BJ (cell line): ENCODE measurements around the gene TPRN. TPM values are rescaled to one million over a fixed set of nuclear protein-coding genes. Genes with fewer than 3 reads are reported as not detected.

Experiments used
- CTCF ChIA-PET: fragments of 350-600 bp; formaldehyde crosslinking; extraction: SDS; loops from one replicate; lab custom pipeline; 2021; ENCODE audit warnings: antibody characterized with exemption, inconsistent platforms; lab: Yijun Ruan, JAX
- POLR2A ChIA-PET: fragments of 300-600 bp; sonication (Branson Sonifier 250); formaldehyde crosslinking; extraction: SDS; loops from one replicate; lab custom pipeline; 2021; ENCODE audit warnings: antibody characterized with exemption; lab: Charles Lee
- DNase-seq: peaks from one replicate; pipeline ENCODE4 v3.0.0-alpha.2; 2011; ENCODE audit warnings: low read depth
- H3K27me3 ChIP-seq: 2 replicates; pipeline ENCODE4 v1.6.0; 2011; ENCODE audit warnings: low read length; ENCODE audit not compliant: control insufficient read depth, insufficient read depth
- H3K36me3 ChIP-seq: 2 replicates; pipeline ENCODE4 v1.5.1; 2011; ENCODE audit warnings: low read length; ENCODE audit not compliant: control insufficient read depth, insufficient read depth
- H3K4me3 ChIP-seq: 2 replicates; pipeline ENCODE4 v1.5.1; 2011; ENCODE audit warnings: low read depth, mild to moderate bottlenecking, control low read depth, low read length
- CTCF ChIP-seq: IDR thresholded peaks from 2 replicates; pipeline ENCODE4 v1.5.1; 2011; ENCODE audit warnings: low read depth, mild to moderate bottlenecking, control low read depth, inconsistent platforms, low read length, moderate library complexity; ENCODE audit not compliant: insufficient read depth
- polyA plus RNA-seq: library from polyadenylated mRNA; depleted of rRNA; stranded (reverse); fragments of >200 nt; gene quantifications from 2 replicates; pipeline ENCODE4 v1.2.3, GENCODE V29; 2011

TPRN gene
- polyA plus RNA-seq, 1 experiment, result 3.5 TPM

- CTCF ChIA-PET, result interaction anchor here (0.5 to 1.0 kb wide), 2 partner anchors 21 to 146 kb away, joined by 3 read pairs; no protein-coding TSS in a partner anchor
- no peak for DNase-seq
- POLR2A ChIA-PET, result no interaction called here
- TF ChIP-seq CTCF, result no peak
- Histone ChIP-seq H3K4me3 (no peak overlapping the region), H3K36me3 (no peaks in the 10 kb centered on the region; the same call in 1 of the 2 replicates), H3K27me3 (no peaks in the 10 kb centered on the region)
Observed at GRCh38 chr9:137198051-137198901, 2.3 kb downstream of the TPRN start.

DNA sequence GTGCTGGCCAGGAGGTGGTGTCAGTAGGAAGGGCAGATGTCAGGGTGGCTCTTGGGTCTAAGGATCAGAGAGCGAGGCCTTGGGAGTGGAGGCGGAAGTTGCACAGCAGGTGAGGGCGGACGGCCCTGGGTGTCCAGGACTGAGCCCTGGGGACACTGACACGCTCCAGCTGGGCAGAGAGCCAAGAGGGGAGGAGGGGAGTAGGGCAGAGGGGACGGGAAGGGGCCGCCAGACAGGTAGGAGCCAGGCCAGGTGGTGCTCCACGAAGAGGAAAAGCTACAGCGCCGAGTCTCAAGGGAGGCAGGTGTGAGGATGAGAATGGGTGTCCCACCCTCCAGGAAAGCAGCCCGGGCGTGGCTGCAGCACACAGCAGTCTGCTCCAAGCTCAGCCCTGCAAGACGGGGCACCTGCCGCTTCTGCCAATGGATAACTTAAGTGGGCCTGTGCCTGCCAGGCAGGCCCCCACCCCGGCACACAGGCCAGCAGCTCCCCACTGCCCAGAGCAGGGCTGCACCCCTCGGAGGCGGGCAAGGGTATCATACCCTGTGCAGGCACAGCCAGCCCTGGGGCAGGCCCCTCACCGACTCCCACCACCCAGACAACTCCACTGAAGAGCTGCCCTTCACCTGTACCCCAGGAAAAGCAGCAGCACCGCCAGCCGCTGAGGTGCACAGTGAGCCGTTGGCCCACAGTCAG lies 4.9 kb downstream of the TPRN start:
- no peak for TF ChIP-seq CTCF
- DNase-seq, result no peak
- H3K4me3 ChIP-seq, result no peak overlapping the region
- ChIA-PET POLR2A (no interaction called here), CTCF (interaction anchor here (1.1 kb wide), 1 partner anchor 32 kb away, joined by 3 read pairs; the partner anchor contains the start of gene RNF224)
- no peaks in the 10 kb centered on the region for H3K27me3 ChIP-seq
- H3K36me3 ChIP-seq, result peaks cover 10% of the 10 kb centered on the region

- Histone ChIP-seq H3K4me3 (no peak overlapping the region), H3K36me3 (peaks cover 18% of the 10 kb centered on the region), H3K27me3 (no peaks in the 10 kb centered on the region)
- ChIA-PET POLR2A (no interaction called here), CTCF (interaction anchor here (1.1 kb wide), 1 partner anchor 33 kb away, joined by 3 read pairs; the partner anchor contains the start of gene RNF224)
- no peak for DNase-seq
- TF ChIP-seq CTCF, result no peak
Observed at GRCh38 chr9:137194909-137195308, 5.6 kb downstream of the TPRN start.

DNA sequence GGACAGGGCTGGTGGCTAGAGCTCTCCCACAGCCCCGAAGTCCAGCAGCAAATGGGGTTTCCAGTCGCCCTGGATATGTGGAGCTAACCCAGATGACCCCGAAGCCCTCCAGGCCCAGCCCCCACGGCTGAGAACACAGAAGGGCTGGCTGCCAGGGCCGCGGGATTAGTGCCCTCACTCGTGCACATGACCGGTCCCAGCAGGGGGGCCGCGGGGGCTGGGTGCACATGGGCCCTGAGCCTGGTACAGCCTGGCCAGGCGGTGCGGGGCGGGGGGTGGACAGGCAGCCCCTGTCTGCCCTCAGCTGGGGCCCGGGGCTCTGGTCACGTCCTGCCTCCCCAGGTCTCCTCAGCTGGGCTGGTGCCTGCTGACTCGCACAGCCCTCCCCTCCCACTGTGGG lies 6.2 kb downstream of the TPRN start:
- Histone ChIP-seq H3K4me3 (no peak overlapping the region), H3K27me3 (no peaks in the 10 kb centered on the region), H3K36me3 (peaks cover 19% of the 10 kb centered on the region)
- TF ChIP-seq CTCF, result no peak
- ChIA-PET CTCF (interaction anchor here (1.1 kb wide), 1 partner anchor 33 kb away, joined by 3 read pairs; the partner anchor contains the start of gene RNF224), POLR2A (no interaction called here)
- DNase-seq, result no peak

DNA sequence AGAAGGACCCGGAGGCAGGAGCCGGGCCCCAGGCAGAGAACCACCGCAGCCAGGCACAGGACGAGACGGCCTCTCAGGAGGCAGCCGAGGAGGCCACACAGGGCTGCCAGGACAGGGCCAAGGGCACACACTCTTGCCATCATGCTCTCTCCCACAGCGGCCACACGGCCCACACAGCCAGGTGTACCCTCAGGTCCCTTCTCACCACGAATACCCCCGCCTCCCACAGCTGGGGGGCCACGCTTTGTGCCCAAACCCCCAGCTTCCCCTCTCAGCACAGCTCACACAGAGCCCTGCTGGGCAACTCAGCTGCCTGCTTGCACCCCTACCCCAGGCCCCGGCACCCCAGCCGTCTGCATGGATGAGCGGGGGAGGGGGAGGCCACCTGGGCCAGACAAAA lies 6.8 kb downstream of the TPRN start:
- no peak overlapping the region for H3K4me3 ChIP-seq
- ChIA-PET CTCF (no interaction called here), POLR2A (interaction anchor here (0.6 kb wide), 1 partner anchor 30 kb away, joined by 4 read pairs; no protein-coding TSS in a partner anchor)
- H3K27me3 ChIP-seq, result no peaks in the 10 kb centered on the region
- H3K36me3 ChIP-seq, result peaks cover 19% of the 10 kb centered on the region
- no peak for DNase-seq
- no peak for TF ChIP-seq CTCF
